ENCODE data around the gene REC8.

REC8 gene

DNA sequence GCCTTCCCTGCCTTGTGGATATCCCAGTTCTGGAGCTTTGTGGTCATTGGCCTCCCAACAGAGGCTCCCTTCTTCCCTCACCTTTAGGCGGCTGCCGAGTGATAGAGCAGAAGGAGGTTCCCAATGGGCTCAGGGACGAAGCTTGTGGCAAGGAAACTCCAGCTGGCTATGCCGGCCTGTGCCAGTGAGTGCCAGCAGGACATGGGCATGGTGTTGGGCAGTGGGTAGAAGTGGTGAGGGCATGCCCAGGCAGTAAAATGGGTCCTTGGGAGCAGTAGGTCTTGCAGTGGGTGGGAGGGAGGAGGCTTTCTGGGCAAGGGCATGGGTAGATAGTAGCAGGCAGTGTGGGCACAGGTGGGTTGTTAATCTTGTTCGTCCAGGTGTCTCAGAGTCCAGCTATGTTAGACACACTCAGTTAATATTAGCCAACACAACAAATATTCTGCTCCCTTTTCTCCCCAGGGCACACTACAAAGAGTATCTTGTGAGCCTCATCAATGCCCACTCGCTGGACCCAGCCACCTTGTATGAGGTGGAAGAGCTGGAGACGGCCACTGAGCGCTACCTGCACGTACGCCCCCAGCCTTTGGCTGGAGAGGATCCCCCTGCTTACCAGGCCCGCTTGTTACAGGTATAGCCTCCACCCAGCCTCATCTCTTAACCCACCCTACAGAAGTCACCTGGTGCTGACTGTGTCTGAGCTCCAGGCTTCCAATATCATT, 11.9 kb upstream of the REC8 start:
- no peak for DNase-seq (ENCODE audit: low read depth)

DNA sequence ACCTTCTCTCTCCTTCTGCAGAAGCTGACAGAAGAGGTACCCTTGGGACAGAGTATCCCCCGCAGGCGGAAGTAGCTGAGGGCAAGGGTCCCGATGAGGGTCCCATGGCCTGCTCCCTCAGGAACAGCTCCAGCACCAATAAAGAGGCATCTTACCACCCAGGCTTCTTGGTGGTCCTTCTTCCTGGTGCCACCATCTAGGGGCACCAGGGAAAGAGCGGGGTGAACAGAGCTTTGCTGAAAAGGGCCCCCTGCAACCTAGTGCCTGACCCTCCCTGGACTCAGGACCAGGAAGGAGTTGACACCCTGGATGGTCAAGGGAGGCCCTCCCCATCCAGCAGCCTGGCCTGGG, 11.4 kb upstream of the REC8 start:
- DNase-seq (ENCODE audit: low read depth) = no peak

DNA sequence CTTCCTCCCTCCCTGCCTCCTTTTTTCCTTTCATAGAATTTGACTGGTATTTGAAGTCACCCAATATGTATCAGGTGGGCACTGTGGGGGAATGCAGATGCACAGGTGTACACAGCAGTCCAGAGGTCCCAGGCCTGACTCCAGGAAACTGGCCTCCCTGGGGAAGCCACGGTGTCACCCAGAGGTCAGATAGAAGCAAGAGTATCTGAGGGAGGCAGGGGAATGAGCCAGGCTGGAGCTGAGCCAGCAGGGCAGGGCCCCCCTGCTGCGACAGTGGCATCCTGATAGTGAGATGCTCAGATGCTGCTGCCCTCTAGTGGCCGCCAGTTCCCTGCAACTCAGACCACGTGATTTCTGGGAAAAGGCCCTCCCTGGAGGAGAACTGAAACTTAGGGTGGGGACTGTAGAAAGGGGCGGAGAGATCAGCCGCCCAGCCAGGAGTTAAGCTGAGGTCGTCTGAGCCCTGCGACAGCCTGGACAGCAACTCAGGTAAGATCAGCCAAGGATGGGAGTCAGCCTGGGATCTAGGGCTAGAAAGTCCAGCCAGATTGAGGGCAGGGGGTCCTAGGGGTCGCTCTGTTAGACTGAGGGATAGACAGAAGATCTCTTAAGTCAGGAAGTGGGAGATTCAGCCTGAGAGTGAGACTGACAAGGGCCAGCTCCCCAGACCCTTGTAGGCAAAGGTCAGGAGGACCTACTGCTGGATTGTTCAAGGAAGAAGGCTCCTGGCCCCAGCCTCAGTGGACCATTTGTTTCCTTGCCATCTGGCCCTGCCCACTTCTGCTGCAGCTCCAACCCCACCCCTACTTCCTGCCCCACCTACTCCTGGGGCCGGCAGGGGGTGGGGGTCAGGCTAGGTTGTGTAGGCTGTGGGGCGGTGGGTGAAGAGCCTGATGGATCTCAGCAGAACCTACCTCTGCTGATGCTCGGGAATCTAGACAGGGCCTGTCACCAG, 10.8 kb upstream of the REC8 start, which contains the start of gene IRF9:
Gene IRF9 (plus strand): TSS at position 416 of the 955 bp plus-strand sequence. CDS start 880 bp downstream, outside the sequence.
- DNase-seq (ENCODE audit: low read depth) = peak; percentile 92

DNA sequence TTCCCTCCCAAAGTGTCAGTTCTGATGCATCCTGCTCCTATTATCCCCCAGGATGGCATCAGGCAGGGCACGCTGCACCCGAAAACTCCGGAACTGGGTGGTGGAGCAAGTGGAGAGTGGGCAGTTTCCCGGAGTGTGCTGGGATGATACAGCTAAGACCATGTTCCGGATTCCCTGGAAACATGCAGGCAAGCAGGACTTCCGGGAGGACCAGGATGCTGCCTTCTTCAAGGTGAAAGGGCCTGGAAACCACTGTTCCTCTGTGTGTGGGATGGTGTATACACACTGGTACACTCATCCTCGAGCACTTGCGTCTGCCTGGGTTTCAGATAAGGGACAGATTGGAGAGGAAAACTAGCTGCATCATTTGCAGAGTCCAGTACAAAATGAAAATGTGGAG, 9.8 kb upstream of the REC8 start:
- DNase-seq (ENCODE audit: low read depth) = peak; percentile 56

DNA sequence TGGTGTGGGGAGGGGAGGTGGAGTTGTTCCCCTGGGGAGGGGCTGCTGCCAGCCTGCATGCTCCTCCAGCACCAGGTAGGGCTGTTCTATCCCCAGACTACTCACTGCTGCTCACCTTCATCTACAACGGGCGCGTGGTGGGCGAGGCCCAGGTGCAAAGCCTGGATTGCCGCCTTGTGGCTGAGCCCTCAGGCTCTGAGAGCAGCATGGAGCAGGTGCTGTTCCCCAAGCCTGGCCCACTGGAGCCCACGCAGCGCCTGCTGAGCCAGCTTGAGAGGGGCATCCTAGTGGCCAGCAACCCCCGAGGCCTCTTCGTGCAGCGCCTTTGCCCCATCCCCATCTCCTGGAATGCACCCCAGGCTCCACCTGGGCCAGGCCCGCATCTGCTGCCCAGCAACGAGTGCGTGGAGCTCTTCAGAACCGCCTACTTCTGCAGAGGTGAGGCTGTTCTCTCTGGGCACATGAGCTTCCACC, 7.3 kb upstream of the REC8 start:
- DNase-seq (ENCODE audit: low read depth) = no peak

DNA sequence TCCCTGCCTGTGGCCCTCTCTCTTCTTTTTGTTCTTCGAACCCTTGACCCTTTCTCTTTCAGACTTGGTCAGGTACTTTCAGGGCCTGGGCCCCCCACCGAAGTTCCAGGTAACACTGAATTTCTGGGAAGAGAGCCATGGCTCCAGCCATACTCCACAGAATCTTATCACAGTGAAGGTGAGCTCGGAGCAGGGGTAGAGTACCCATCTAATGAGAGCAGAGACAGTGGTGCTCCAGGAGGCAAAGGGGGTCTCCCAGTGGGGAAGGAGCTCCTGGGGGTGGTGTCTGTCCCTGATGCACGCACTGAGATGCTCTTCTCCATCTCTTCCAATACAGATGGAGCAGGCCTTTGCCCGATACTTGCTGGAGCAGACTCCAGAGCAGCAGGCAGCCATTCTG, 6.1 kb upstream of the REC8 start:
- no peak for DNase-seq (ENCODE audit: low read depth)

DNA sequence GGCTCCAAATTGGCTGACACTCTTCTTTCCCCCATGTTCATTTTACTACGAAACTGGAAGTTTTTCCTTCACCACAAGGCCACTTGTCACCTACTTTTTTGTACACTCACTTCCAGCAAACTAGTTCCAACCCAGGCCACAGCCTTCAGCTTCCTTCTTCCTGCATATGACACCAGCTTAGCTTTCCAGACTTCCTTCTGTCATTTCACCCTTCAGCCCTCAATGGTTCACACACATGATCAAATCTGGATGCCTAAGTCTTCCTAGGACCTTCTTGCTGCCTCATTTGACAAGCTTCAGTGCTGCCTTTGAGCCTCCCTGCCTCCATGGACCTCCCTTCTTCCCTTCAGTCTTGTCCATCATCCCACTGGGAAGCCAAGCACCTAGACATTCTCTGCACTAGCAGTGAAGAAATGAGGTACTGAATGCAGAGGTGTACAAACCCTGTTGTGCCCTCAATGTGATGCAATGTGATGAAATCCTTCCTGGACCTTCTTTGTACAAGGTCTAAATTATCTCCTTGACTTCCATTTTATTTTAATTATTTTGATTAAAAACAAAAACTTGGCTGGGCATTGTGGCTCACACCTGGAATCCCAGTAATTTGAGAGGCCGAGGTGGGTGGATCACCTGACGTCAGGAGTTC, 4.3 kb upstream of the REC8 start:
- DNase-seq (ENCODE audit: low read depth) = no peak

DNA sequence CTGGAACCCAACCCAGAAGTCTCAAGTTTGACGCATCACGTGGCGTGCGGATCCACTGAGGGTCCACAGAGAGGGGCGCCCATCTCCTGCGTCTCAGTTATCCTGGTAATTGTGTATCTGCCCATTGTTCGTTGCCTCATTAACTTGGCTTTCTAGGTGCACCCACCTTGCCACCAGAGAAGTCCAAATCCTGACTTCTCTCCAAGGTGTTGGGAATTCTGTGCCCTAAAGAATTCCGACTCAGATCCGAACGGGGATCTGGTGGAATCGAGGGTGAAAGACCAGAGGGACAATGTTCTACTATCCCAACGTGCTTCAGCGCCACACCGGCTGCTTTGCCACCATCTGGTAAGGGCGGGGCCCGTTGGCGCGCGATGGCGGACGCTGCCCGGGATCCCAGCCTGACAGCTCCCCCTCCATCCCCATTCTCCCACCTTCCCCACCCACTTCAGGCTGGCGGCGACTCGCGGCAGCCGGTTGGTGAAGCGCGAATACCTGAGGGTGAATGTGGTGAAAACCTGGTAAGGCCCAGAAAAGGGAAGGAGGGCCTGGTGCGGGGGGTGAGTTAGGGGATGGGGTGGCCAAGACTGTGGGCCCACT, 481 bp downstream of the REC8 start:
- peak; percentile 17 for DNase-seq (ENCODE audit: low read depth)

DNA sequence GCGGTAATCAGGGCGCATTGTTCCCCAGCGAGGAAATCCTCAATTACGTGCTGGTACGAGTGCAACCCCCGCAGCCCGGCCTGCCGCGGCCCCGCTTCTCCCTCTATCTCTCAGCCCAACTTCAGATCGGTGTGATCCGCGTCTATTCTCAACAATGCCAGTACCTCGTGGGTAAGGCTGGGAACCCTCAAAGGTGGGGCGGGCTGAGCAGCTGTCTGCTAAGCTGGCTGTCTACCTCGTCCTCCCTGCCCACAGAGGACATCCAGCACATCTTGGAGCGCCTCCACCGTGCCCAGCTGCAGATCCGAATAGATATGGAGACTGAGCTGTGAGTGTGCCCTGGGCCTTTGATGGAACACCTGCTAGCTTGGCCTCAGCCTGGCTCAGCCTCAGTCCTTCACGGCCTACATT, 996 bp downstream of the REC8 start:
- DNase-seq (ENCODE audit: low read depth) = no peak

DNA sequence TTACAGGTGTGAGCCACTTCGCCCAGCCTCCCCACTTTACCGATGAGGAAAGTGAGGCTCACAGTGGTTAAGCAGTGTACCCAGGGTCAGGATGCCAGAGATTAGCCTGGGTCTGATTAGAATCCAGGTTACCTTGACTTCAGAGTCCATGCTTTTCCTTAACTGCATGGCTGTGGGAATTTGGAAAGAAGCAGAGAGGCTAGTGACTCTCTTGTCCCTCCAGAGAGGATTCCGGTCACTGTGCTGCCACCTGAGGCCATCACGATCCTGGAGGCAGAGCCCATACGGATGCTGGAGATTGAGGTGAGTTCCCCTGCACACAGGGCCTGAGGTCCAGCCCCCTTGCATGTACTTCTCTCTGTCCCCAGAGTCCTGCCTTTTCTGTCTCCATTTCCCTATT, 4.7 kb downstream of the REC8 start:
- no peak for DNase-seq (ENCODE audit: low read depth)

DNA sequence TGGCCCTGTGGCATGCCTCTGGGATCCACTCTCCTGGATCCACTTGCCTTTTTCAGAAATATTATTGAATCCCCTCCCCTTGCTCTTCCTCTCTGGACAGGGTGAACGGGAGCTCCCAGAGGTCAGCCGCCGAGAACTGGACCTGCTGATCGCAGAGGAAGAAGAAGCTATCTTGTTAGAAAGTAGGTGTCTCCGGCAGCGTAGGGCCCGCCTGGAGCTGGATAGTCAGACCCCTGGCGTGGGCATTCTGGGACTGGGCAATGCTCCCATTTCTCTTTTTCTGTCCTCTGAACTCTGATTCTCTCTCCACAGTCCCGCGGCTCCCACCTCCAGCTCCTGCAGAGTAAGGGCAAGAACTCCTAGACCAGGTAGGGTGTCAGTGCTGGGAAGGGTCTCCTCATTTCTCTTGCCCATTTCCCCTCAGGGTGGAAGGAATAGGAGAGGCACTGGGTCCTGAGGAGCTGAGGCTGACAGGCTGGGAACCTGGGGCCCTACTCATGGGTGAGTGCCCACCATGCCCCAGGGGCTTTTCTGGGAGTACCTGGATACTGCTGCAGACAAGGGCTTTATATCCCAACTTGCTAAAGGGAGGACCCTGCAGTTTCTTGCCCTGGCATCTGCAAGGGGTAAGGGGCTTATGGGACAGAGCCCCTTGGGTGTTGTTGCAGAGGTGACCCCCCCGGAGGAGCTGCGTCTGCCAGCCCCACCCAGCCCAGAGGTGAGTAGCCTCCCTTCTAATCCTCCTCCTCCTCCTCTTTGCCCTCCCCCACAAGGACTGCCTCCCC, 5.4 kb downstream of the REC8 start:
- no peak for DNase-seq (ENCODE audit: low read depth)

DNA sequence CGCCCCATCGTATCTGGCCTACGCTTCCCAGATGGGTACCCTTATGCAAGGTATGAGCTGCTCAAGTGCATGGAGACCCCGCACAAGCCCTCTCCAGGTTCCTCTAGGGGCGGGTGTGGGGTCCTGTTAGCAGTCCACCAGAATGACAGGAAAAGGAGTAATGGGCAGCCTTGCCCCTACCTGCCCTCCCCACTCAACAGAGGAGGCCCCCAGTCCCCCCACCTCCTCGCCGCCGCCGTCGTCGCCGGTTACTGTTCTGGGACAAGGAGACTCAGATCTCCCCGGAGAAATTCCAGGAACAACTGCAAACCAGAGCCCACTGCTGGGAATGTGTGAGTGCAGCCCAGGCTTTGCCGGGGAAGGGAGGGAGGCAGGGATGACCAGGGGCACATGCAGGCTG, 6.0 kb downstream of the REC8 start:
- no peak for DNase-seq (ENCODE audit: low read depth)

DNA sequence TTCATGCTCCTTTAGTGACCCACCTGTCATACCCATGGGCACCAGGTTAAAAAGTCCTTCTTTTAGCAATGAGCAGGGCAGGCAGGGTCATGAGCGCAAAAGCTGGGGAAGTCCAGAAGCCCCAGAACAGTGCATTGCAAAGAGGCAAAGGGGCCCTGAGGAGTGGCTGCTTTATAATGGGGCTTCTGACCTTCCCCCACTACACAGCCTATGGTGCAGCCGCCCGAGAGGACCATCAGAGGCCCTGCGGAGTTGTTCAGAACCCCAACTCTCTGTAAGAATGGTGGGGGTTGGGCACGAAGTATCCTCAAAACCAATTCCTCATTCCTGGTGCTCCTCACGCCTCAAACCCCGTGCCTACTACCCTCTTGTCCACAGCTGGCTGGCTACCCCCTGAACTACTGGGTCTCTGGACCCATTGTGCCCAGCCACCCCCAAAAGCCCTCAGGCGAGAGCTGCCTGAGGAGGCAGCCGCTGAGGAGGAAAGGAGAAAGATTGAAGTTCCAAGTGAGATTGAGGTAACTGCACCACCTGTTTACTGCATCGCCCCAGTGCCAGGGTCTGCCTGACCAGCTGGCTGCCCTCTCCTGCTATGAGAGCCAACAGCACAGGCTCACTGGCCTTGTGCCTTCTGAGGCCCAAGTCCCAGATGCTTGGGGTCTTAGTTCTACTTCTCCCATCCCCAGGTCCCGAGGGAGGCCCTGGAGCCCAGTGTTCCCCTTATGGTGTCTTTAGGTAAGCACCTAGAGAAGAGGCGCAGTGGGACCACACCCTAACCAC, 6.7 kb downstream of the REC8 start:
- no peak for DNase-seq (ENCODE audit: low read depth)

DNA sequence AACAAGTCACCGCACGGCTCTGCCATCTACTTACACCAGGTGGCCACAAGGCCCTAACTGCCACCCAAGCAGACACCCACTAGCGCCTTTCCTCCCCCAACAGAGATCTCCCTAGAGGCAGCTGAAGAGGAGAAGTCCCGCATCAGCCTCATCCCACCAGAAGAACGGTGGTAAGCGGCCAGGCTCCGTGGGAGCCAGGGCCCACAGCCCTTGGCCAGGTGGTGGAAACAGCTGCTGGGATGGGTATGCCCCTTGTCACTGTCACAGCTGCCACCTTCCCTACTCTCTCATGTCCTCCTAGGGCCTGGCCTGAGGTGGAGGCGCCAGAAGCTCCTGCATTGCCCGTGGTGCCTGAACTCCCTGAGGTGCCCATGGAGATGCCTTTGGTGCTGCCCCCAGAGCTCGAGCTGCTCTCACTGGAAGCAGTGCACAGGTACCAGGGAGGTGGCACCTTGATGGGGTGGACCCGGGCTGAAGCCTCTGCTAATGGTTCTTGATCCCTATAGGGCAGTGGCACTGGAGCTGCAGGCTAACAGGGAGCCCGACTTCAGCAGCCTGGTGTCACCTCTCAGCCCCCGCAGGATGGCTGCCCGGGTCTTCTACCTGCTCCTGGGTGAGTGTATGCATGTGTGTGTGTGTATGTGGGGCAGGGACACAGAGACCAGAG, 7.5 kb downstream of the REC8 start:
- DNase-seq (ENCODE audit: low read depth) = no peak

DNA sequence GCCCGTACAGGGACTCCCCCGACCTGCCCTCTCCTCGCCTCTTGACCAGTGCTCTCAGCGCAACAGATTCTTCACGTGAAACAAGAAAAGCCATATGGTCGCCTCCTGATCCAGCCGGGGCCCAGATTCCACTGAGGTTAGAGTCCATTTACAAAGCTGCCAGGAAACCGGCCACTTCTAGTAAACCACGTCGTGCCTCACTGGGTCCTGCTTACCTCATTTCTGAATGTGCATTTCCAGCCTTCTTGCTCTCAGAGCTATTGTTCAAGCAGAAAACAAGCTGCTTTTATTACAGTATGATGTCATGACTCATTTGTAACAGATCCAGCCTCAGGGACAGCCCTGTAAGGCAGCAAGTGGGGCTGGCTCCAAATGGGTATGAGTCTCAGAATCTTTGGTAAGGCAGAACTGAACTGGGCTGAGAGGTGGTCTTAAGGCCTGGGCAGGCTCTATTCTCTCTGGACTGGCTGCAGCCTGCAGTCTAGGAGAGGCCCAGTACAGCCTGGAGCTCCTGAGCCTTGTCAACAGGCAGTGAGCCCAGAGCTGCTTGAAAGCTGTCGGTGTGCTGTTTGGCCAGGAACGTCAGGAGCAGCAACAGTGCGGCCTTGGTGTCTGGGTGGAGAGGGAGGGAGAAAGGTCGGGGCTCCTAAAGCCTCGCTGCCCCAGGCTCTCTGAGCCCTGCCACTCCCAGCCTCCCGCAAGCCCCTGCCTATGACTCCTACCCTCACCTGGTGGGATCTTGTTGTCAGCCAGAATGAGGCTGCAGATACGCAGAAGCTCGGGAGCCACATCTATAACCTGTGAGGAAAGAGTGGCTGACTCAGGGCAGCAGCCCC, 8.3 kb downstream of the REC8 start:
- DNase-seq (ENCODE audit: low read depth) = peak; percentile 84

DNA sequence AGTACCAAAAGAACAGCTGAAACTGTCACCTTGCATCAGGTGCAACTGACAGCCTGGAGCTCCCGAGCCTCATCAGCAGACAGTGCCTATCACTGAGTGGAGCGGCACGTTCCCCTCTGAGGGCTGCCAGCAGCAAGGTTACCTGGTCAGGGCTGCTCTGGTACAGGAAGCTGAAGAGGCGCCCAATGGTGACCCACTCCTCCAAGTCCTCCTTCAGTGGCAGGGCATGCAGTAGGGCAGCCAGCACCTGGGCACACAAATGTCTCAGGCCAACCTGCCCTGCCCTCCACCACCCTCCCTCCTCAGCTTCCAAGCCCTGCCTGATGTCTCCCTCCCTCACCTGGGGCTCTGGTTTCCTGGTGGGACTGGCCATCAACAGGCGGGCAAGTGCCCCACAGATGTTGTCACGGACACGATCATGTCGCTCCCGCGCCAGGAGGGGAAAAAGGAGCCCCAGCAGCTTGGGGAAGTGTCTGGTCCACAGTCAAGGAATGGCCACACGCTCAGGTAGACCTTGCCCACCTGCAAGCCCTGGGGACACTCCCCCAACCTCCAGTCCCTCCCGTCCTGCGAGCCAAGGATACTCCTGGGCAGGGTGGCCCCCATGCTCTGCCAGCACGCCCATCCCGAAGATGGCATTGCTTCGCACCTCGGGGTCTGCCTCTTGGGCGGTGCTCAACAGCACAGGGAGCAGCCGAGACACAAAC, 9.6 kb downstream of the REC8 start:
- no peak for DNase-seq (ENCODE audit: low read depth)

DNA sequence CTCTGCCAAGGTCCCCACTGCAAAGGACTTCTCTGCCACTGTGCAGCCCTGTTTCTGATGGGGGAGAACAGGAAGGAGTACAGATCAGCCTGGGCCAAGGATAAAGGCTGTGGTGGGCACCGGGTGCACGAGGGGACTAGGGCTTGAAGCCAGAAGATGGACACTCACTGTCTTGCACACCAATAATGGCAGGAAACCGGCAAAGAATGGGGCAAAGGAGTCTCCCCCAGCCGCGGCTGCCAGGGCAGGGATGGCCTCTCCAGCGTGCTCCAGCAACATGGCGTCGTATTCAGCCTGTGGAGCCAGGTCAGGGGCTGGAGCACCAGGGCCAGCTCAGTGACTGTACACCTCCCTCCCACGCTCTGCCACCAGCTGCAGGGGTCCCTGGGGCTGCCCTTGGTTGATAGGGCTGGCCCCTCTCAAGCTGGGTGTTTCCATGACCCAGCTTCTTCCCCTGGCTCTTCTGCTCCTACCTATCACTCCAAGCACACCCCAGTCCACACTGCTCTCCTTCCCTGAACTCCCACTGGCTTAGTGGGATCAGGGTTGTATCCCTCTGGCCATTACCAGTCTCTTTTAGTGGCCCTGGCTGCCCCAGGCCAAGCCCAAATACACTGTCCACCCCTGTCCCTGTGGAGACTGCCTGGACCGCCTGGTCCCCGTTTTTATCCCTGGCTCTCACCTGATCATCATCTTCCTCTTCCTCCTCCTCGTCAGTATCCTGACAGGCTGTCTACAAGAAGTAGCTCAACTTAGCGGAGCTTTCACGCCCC, 10.4 kb downstream of the REC8 start:
- no peak for DNase-seq (ENCODE audit: low read depth)

DNA sequence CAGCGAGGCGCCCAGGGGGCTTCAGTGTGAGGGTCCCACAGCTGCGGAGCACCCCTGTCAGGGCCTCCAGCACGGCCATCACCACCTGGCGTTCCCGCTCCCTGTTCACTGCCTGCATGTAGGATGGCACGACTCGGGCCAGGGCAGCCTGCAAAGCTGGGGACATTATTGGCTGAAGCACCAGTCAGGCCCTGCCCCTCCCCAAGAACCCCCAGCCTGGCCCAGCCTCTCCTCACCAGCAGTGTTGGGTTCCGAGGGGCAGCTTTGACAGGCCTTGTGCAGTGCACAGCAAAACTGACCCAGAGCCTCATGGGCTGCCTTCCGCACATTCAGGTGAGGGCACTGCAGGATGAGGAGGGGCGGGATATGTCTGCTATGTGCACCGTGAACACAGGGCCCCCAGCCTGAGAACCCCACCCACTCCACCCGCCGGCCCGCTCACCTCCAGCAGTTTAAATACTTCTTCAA, 11.2 kb downstream of the REC8 start:
- DNase-seq (ENCODE audit: low read depth) = no peak
